OCI-LY7 (cell line): ENCODE results near the gene SNX32. TPM values are rescaled to one million over a fixed set of nuclear protein-coding genes. Genes with fewer than 3 reads are reported as not detected.

Source experiments
- BruUV-seq: library from RNA; stranded (reverse); fragments of 400-500 nt; replicated peaks from 2 replicates; lab custom pipeline; 2021; lab: Mats Ljungman, UMichigan
- CTCF ChIA-PET: fragments of 300-600 bp; sonication (Branson Sonifier 250); formaldehyde crosslinking; loops from one replicate; lab custom pipeline; 2022; ENCODE audit warnings: antibody characterized with exemption; ENCODE audit not compliant: unreplicated experiment; lab: Charles Lee
- POLR2A ChIA-PET: fragments of 300-600 bp; sonication (Branson Sonifier 250); formaldehyde crosslinking; loops from one replicate; lab custom pipeline; 2022; ENCODE audit warnings: antibody characterized with exemption; lab: Charles Lee
- DNase-seq: peaks from one replicate; pipeline ENCODE4 v3.0.0-alpha.2; 2015; ENCODE audit warnings: low spot score
- H2AFZ ChIP-seq: fragments of 200-600 bp; sonication (generic), shearing (Covaris generic); 2 replicates; pipeline ENCODE4 v1.6.1; 2014; ENCODE audit warnings: mild to moderate bottlenecking, antibody characterized with exemption, low read length, moderate library complexity
- H3K27ac ChIP-seq: fragments of 200-600 bp; sonication (generic); 2 replicates; pipeline ENCODE4 v1.5.1; 2014; ENCODE audit warnings: mixed run types, low read depth, mild to moderate bottlenecking, moderate library complexity, low read length, inconsistent platforms; ENCODE audit not compliant: poor library complexity, severe bottlenecking
- H3K36me3 ChIP-seq: fragments of 200-600 bp; sonication (generic); 2 replicates; pipeline ENCODE4 v1.6.1; 2014; ENCODE audit warnings: mild to moderate bottlenecking, antibody characterized with exemption, low read length, moderate library complexity, mixed read lengths; ENCODE audit not compliant: insufficient read depth
- H3K4me1 ChIP-seq: fragments of 200-600 bp; sonication (generic); 2 replicates; pipeline ENCODE4 v1.5.1; 2014; ENCODE audit warnings: mild to moderate bottlenecking, low read length; ENCODE audit not compliant: insufficient read depth, poor library complexity, severe bottlenecking
- H3K4me2 ChIP-seq: fragments of 200-600 bp; sonication (generic); 2 replicates; pipeline ENCODE4 v1.6.1; 2014; ENCODE audit warnings: mild to moderate bottlenecking, low read length
- H3K4me3 ChIP-seq: fragments of 200-600 bp; sonication (generic); 2 replicates; pipeline ENCODE4 v1.5.1; 2014; ENCODE audit warnings: mild to moderate bottlenecking, low read depth, low read length; ENCODE audit not compliant: poor library complexity, severe bottlenecking
- H3K79me2 ChIP-seq: fragments of 200-600 bp; sonication (generic); 2 replicates; pipeline ENCODE4 v1.6.1; 2016; ENCODE audit warnings: low read depth, mild to moderate bottlenecking, low read length, moderate library complexity, mixed read lengths; ENCODE audit not compliant: insufficient read depth
- H3K9me2 ChIP-seq: fragments of 200-600 bp; sonication (generic); 2 replicates; pipeline ENCODE4 v1.6.1; 2016; ENCODE audit warnings: mild to moderate bottlenecking, low read length, mixed read lengths; ENCODE audit not compliant: insufficient read depth
- H3K9me3 ChIP-seq: fragments of 200-600 bp; sonication (generic); 2 replicates; pipeline ENCODE4 v1.6.1; 2014; ENCODE audit warnings: mild to moderate bottlenecking, mixed run types, low read length, mixed read lengths
- H4K20me1 ChIP-seq: fragments of 200-600 bp; sonication (generic); 2 replicates; pipeline ENCODE4 v1.6.1; 2014; ENCODE audit warnings: mild to moderate bottlenecking, antibody characterized with exemption, low read length, moderate library complexity, mixed read lengths; ENCODE audit not compliant: insufficient read depth
- CTCF ChIP-seq: fragments of 200-600 bp; sonication (generic); conservative IDR thresholded peaks from 2 replicates; pipeline ENCODE4 v1.5.1; 2014; ENCODE audit warnings: mild to moderate bottlenecking, antibody characterized with exemption, low read length, moderate library complexity, mixed read lengths
- EZH2phosphoT487 ChIP-seq: fragments of 200-600 bp; sonication (generic); IDR thresholded peaks from 2 replicates; pipeline ENCODE4 v1.6.1; 2018; ENCODE audit warnings: low read depth, borderline replicate concordance, mild to moderate bottlenecking, mixed run types, antibody characterized with exemption, low read length, moderate library complexity, mixed read lengths
- intact Hi-C: fragments of 100-400 bp; cut with micrococcal nuclease; formaldehyde crosslinking; loops from one replicate; pipeline ENCODE4 v1.10.0; 2022; ENCODE audit not compliant: unreplicated experiment
- total RNA-seq, 2 experiments: library from RNA; depleted of rRNA in 1 of 2; stranded (reverse); fragments of >200 nt in 1 of 2; shearing (Covaris generic) in 1 of 2; gene quantifications; 2 replicates each; pipeline ENCODE4 v1.2.3, GENCODE V29; 2014 to 2022

Gene SNX32
- total RNA-seq, 2 experiments from 2014 or later, result not detected

- peak overlapping the region; percentile 93 for H3K27ac ChIP-seq
- peaks cover 23% of the 10 kb centered on the region for H3K4me1 ChIP-seq
- H4K20me1 ChIP-seq, result peaks cover 6% of the 10 kb centered on the region
- POLR2A ChIA-PET, result interaction anchor here (2.1 to 3.9 kb wide), 2 partner anchors 12 to 27 kb away, joined by 5 to 59 read pairs; partner anchors contain the start of genes CCDC85B and FIBP
- peak overlapping the region; percentile 96 for H3K4me2 ChIP-seq
- DNase-seq, result no peak
- CTCF ChIA-PET, result interaction anchor here (0.7 to 0.9 kb wide), 2 partner anchors 23 to 141 kb away, joined by 3 read pairs; partner anchors contain the start of gene RNASEH2C
- peaks cover 61% of the 10 kb centered on the region for H3K36me3 ChIP-seq
- H3K9me2 ChIP-seq, result no peaks in the 10 kb centered on the region
- TF ChIP-seq EZH2phosphoT487, result no peak
- no peak for TF ChIP-seq CTCF
- peak overlapping the region; percentile 99 for H3K4me3 ChIP-seq
- H3K79me2 ChIP-seq, result peaks cover 25% of the 10 kb centered on the region
- no peaks in the 10 kb centered on the region for H3K9me3 ChIP-seq
- no TSS peak for BruUV-seq
- intact Hi-C loops, result no loop called here
- no peak overlapping the region for H2AFZ ChIP-seq
Measured at GRCh38 chr11:65861533-65862183, 27.9 kb downstream of the SNX32 start.

GRCh38 chr11:65862191-65862735 lies 28.5 kb downstream of the SNX32 start:
- Histone ChIP-seq H3K4me2 (peak overlapping the region; percentile 96), H3K4me3 (no peak overlapping the region), H3K4me1 (peaks cover 27% of the 10 kb centered on the region), H3K27ac (no peak overlapping the region), H4K20me1 (peaks cover 4% of the 10 kb centered on the region; the same call in 1 of the 2 replicates), H2AFZ (no peak overlapping the region), H3K9me2 (no peaks in the 10 kb centered on the region), H3K36me3 (peaks cover 61% of the 10 kb centered on the region), H3K79me2 (peaks cover 19% of the 10 kb centered on the region), H3K9me3 (no peaks in the 10 kb centered on the region)
- DNase-seq, result no peak
- intact Hi-C loops, result no loop called here
- no peak for TF ChIP-seq EZH2phosphoT487
- no peak for TF ChIP-seq CTCF
- ChIA-PET POLR2A (interaction anchor here (2.1 kb wide), 1 partner anchor 12 kb away, joined by 5 read pairs; no protein-coding TSS in a partner anchor), CTCF (no interaction called here)
- BruUV-seq, result no TSS peak
